ENCODE results near the gene MEIOB.
"Not testable (repeated sequence)": the region's sequence is repeated elsewhere in the genome, so short reads cannot be mapped to it uniquely, and the experiment has no call there.

The MEIOB gene

GRCh38 chr16:1906055-1906845, 34.3 kb upstream of the MEIOB start:
- no peak for DNase-seq

GRCh38 chr16:1903845-1904840, 32.2 kb upstream of the MEIOB start:
- no peak for DNase-seq

- DNase-seq, result no peak
These were observed 31.2 kb upstream of the MEIOB start for GRCh38 chr16:1903220-1903574.

GRCh38 chr16:1902547-1903219, 30.7 kb upstream of the MEIOB start:
- DNase-seq, result no peak

GRCh38 chr16:1900452-1900774, 28.4 kb upstream of the MEIOB start:
- no peak for DNase-seq

GRCh38 chr16:1899641-1900451, 27.9 kb upstream of the MEIOB start:
- DNase-seq, result no peak

- DNase-seq, result not testable (repeated sequence)
These were observed 25.7 kb upstream of the MEIOB start for GRCh38 chr16:1897692-1898091.

- no peak for DNase-seq
These were observed 24.1 kb upstream of the MEIOB start for GRCh38 chr16:1895949-1896675.

- DNase-seq, result no peak
These were observed 23.1 kb upstream of the MEIOB start for GRCh38 chr16:1895068-1895467.

- no peak for DNase-seq
These were observed 18.7 kb upstream of the MEIOB start for GRCh38 chr16:1890708-1891050.

GRCh38 chr16:1890024-1890707, 18.2 kb upstream of the MEIOB start:
- no peak for DNase-seq

- no peak for DNase-seq
These were observed 15.9 kb upstream of the MEIOB start for GRCh38 chr16:1887711-1888354.

- no peak for DNase-seq
These were observed 12.9 kb upstream of the MEIOB start for GRCh38 chr16:1884889-1885288.

GRCh38 chr16:1884155-1884760, 12.3 kb upstream of the MEIOB start:
- DNase-seq, result no peak

- DNase-seq, result not testable (repeated sequence)
These were observed 9.2 kb upstream of the MEIOB start for GRCh38 chr16:1881172-1881571.

GRCh38 chr16:1879477-1879876, 7.5 kb upstream of the MEIOB start:
- DNase-seq, result no peak

GRCh38 chr16:1878256-1878655, 6.3 kb upstream of the MEIOB start:
- DNase-seq, result no peak

- DNase-seq, result no peak
These were observed 5.8 kb upstream of the MEIOB start for GRCh38 chr16:1877804-1878203.

- no peak for DNase-seq
These were observed 5.1 kb upstream of the MEIOB start for GRCh38 chr16:1877089-1877488.

- no peak for DNase-seq
These were observed 4.5 kb upstream of the MEIOB start for GRCh38 chr16:1876468-1876867.

All from activated CD8-positive, alpha-beta memory T cell treated with anti-CD3 and anti-CD28 coated beads for 24 hours (primary cell).